Left colon (tissue), 2 donors: ENCODE data around the gene PCDHB8. TPM values are rescaled to one million over a fixed set of nuclear protein-coding genes. Genes with fewer than 3 reads are reported as not detected.
"Not testable (repeated sequence)": the region's sequence is repeated elsewhere in the genome, so short reads cannot be mapped to it uniquely, and the experiment has no call there.

Source experiments
- ATAC-seq: fragments of 200-7000 bp; cut with Tn5 transposase; one replicate; pipeline ENCODE4 v1.9.1; 2020; ENCODE audit warnings: mild to moderate bottlenecking, moderate library complexity
- DNase-seq, 2 donors: peaks; one replicate each; pipeline ENCODE4 v3.0.0-alpha.2; 2020
- intact Hi-C, 2 donors: fragments of 100-400 bp; cut with DNase I in 1 of 2; cut with micrococcal nuclease in 1 of 2; formaldehyde crosslinking; loops; one replicate each; pipeline versions ENCODE4 v1.11.2 to v1.14.0; 2022; cut with DNase I, micrococcal nuclease
- total RNA-seq, 2 donors: library from RNA; stranded (reverse); fragmentation: NEBNext Ultra II Directional; extraction: Animal tissue kit (Norgen Biotek cat#: 25700); gene quantifications; one replicate each; pipeline ENCODE4 v1.2.1, GENCODE V29; 2021
- donor health status: DM: no; HTN: no; CAD: no.
- donor health status: DM: yes; HTN: yes; CAD: no.

Gene PCDHB8
- total RNA-seq, 2 donors from 2014 or later = 0.59 to 0.67 TPM

GRCh38 chr5:141214583-141214982 is 37.0 kb downstream of the PCDHB8 start:
- ATAC-seq, intact Hi-C loops: not testable (repeated sequence)

GRCh38 chr5:141215504-141215903 is 37.9 kb downstream of the PCDHB8 start:
- DNase-seq, intact Hi-C loops, ATAC-seq: not testable (repeated sequence)

More at GRCh38 chr5:141214583-141214982, 37.0 kb downstream of the PCDHB8 start:
- not testable (repeated sequence) for DNase-seq

- DNase-seq, intact Hi-C loops, ATAC-seq: not testable (repeated sequence)
Measured at GRCh38 chr5:141216035-141216434, 38.4 kb downstream of the PCDHB8 start.

GRCh38 chr5:141223112-141223783 is 45.7 kb downstream of the PCDHB8 start, which contains the start of gene PCDHB14:
Gene PCDHB14, plus strand, starts transcription at chr5:141223343. Its CDS starts 163 bp downstream, at chr5:141223506.
- ATAC-seq = no peak
- intact Hi-C loops = no loop called here
- no peak for DNase-seq

- ATAC-seq, intact Hi-C loops: not testable (repeated sequence)
Measured at GRCh38 chr5:141224844-141225243, 47.3 kb downstream of the PCDHB8 start.

GRCh38 chr5:141225421-141225820 is 47.8 kb downstream of the PCDHB8 start:
- DNase-seq, ATAC-seq, intact Hi-C loops: not testable (repeated sequence)

More at GRCh38 chr5:141224844-141225243, 47.3 kb downstream of the PCDHB8 start:
- DNase-seq = not testable (repeated sequence)

Other genes with a start within 250 kb of the PCDHB8 start
- gene PCDHAC2, start 211.3 kb upstream of the PCDHB8 start, total RNA-seq = under 1 TPM; 0.47 to 0.58 TPM
- gene PCDHB1, start 126.4 kb upstream of the PCDHB8 start, total RNA-seq = not detected
- gene PCDHB2, start 83.2 kb upstream of the PCDHB8 start, total RNA-seq = 1 to 10 TPM; 1.1 to 1.2 TPM
- gene PCDHB3, start 77.3 kb upstream of the PCDHB8 start, total RNA-seq = 1 to 10 TPM in 1 of 2 donors, under 1 TPM in 1; 0.73 to 1.4 TPM
- gene PCDHB4, start 56.0 kb upstream of the PCDHB8 start, total RNA-seq = under 1 TPM; 0.46 to 0.81 TPM
- under 1 TPM; 0.31 to 0.56 TPM for gene PCDHB5, start 42.6 kb upstream of the PCDHB8 start, total RNA-seq
- under 1 TPM in 1 of 2 donors, not detected in 1; 0.11 TPM for gene PCDHB6, start 27.7 kb upstream of the PCDHB8 start, total RNA-seq
- gene PCDHB7, start 5.1 kb upstream of the PCDHB8 start, total RNA-seq = under 1 TPM; 0.12 to 0.34 TPM
- gene PCDHB16, start 4.6 kb downstream of the PCDHB8 start, total RNA-seq = 1 to 10 TPM in 1 of 2 donors, under 1 TPM in 1; 0.34 to 1.2 TPM
- gene PCDHB9, start 9.4 kb downstream of the PCDHB8 start, total RNA-seq = under 1 TPM; 0.34 to 0.61 TPM
- gene PCDHB10, start 14.6 kb downstream of the PCDHB8 start, total RNA-seq = under 1 TPM; 0.40 to 0.56 TPM
- 1 to 10 TPM in 1 of 2 donors, under 1 TPM in 1; 0.82 to 1.4 TPM for gene PCDHB11, start 21.8 kb downstream of the PCDHB8 start, total RNA-seq
- gene PCDHB12, start 30.9 kb downstream of the PCDHB8 start, total RNA-seq = under 1 TPM; 0.24 to 0.42 TPM
- gene PCDHB13, start 36.1 kb downstream of the PCDHB8 start, total RNA-seq = 1 to 10 TPM; 1.3 to 2.0 TPM
- gene PCDHB14, start 45.6 kb downstream of the PCDHB8 start, total RNA-seq = 1 to 10 TPM; 1.2 to 1.7 TPM
- 1 to 10 TPM in 1 of 2 donors, under 1 TPM in 1; 0.49 to 1.1 TPM for gene PCDHB15, start 67.6 kb downstream of the PCDHB8 start, total RNA-seq
- 1 to 10 TPM in 1 of 2 donors, under 1 TPM in 1; 0.95 to 1.4 TPM for gene SLC25A2, start 126.3 kb downstream of the PCDHB8 start, total RNA-seq
- gene TAF7, start 143.0 kb downstream of the PCDHB8 start, total RNA-seq = 10 to 100 TPM; 52.3 to 66.1 TPM
- gene PCDHGA1, start 152.7 kb downstream of the PCDHB8 start, total RNA-seq = under 1 TPM; 0.31 TPM
- under 1 TPM; 0.31 to 0.75 TPM for gene PCDHGA2, start 161.0 kb downstream of the PCDHB8 start, total RNA-seq
- under 1 TPM; 0.21 to 0.39 TPM for gene PCDHGA3, start 166.0 kb downstream of the PCDHB8 start, total RNA-seq
- 1 to 10 TPM in 1 of 2 donors, under 1 TPM in 1; 0.79 to 1.1 TPM for gene PCDHGB1, start 172.3 kb downstream of the PCDHB8 start, total RNA-seq
- under 1 TPM; 0.37 to 0.84 TPM for gene PCDHGA4, start 177.2 kb downstream of the PCDHB8 start, total RNA-seq
- gene PCDHGB2, start 182.2 kb downstream of the PCDHB8 start, total RNA-seq = 1 to 10 TPM; 1.6 to 1.7 TPM
- 1 to 10 TPM in 1 of 2 donors, under 1 TPM in 1; 0.70 to 1.5 TPM for gene PCDHGA5, start 186.4 kb downstream of the PCDHB8 start, total RNA-seq
- gene PCDHGB3, start 192.5 kb downstream of the PCDHB8 start, total RNA-seq = 1 to 10 TPM in 1 of 2 donors, under 1 TPM in 1; 0.98 to 1.5 TPM
- gene PCDHGA6, start 196.1 kb downstream of the PCDHB8 start, total RNA-seq = 1 to 10 TPM; 1.6 to 2.0 TPM
- gene PCDHGA7, start 205.0 kb downstream of the PCDHB8 start, total RNA-seq = 1 to 10 TPM; 1.3 to 1.5 TPM
- gene PCDHGB4, start 209.9 kb downstream of the PCDHB8 start, total RNA-seq = 1 to 10 TPM in 1 of 2 donors, under 1 TPM in 1; 0.98 to 1.3 TPM
- gene PCDHGA8, start 214.8 kb downstream of the PCDHB8 start, total RNA-seq = under 1 TPM; 0.73 to 0.82 TPM
- 1 to 10 TPM; 3.4 to 4.0 TPM for gene PCDHGB5, start 220.2 kb downstream of the PCDHB8 start, total RNA-seq
- 1 to 10 TPM; 1.6 to 2.6 TPM for gene PCDHGA9, start 225.0 kb downstream of the PCDHB8 start, total RNA-seq
- 1 to 10 TPM; 1.9 to 2.2 TPM for gene PCDHGB6, start 230.2 kb downstream of the PCDHB8 start, total RNA-seq
- gene PCDHGA10, start 235.2 kb downstream of the PCDHB8 start, total RNA-seq = 1 to 10 TPM; 2.8 to 5.3 TPM
- gene PCDHGB7, start 239.9 kb downstream of the PCDHB8 start, total RNA-seq = 1 to 10 TPM; 3.0 to 4.2 TPM
- gene PCDHGA11, start 243.3 kb downstream of the PCDHB8 start, total RNA-seq = 1 to 10 TPM; 1.3 to 2.2 TPM